Stimulated activated naive CD4-positive, alpha-beta T cell treated with Interleukin-2 at 50 U/mL for 16 hours (primary cell): Measurements from ENCODE around the gene IFT22.
"Not testable (repeated sequence)": the region's sequence is repeated elsewhere in the genome, so short reads cannot be mapped to it uniquely, and the experiment has no call there.

Experiments
- DNase-seq: peaks from one replicate; lab custom pipeline; 2025; lab: John Stamatoyannopoulos, UW

IFT22 gene

GRCh38 chr7:101308245-101309085, 13.1 kb downstream of the IFT22 start:
- DNase-seq, result peak; percentile 26

- DNase-seq, result no peak
Measured at GRCh38 chr7:101306307-101306706, 15.3 kb downstream of the IFT22 start.

- DNase-seq, result no peak
Measured at GRCh38 chr7:101303102-101303701, 18.4 kb downstream of the IFT22 start.

DNA sequence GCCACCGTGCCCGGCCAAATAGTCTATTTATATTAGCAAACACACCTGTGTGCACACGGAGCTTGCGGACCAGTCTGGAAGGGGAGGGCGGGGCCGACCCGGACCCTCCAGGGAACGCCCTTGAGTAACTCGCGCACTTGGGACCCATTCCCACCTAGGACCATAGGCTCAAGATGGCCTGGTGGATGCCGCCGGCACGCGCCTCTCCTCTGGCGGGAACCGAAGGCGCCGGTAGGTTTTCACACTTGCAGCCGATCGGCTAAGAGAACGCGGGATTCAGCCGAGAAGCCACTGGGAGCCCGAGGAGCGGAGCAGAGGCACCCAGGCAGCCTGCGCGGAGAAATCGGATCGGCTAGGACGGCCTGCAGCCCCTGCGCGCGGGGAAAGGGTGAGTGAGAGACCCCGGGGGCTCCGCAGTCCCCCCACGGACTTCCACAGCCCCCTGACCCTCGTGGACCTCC, 18.9 kb downstream of the IFT22 start:
- DNase-seq, result no peak

DNA sequence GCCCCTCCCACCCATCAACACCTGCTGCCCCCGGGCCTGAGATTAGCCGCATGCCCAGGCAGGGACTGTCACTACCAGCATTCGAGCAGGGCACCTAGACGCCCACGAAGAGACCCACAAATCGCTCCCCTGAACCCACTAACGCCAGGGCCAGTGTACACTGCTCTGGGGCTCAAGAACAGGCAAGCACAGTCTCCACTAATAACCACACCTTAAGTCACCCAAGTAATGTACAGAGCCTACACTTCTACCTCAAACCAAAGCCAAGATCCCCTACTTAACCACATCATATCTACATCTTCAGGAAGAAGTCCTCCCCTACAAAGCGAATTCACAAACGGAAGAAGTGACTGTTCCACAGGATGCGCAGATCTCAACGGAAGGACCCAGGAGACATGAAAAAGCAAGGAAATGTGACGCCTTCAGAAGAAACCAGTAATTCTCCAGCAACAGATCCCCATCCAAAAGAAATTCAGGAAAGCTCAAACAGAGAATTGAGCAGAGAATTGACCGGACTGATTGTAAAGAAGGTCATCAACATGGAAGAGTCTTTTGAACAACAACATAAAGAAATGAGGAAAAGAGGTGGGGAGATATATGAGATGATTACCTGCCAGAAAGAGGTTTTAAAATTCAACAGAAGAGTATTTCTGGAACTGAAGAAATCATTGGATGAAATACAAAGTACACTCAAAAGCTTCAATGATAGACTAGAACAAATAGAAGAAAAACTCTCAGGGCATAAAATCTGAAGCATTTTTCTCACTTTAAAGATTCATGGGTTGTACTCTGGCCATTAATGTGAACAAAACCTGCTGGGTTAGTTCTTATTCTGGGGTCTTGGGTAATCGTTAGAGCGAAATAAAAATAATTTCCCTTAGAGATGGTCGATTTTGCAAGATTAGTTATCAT, 20.9 kb downstream of the IFT22 start:
- no peak for DNase-seq

- DNase-seq, result no peak
Measured at GRCh38 chr7:101299511-101300464, 21.8 kb downstream of the IFT22 start.

GRCh38 chr7:101294832-101295121, 26.8 kb downstream of the IFT22 start:
- DNase-seq, result no peak

- no peak for DNase-seq
Measured at GRCh38 chr7:101294039-101294831, 27.4 kb downstream of the IFT22 start.

GRCh38 chr7:101293069-101294021, 28.3 kb downstream of the IFT22 start:
- not testable (repeated sequence) for DNase-seq

DNA sequence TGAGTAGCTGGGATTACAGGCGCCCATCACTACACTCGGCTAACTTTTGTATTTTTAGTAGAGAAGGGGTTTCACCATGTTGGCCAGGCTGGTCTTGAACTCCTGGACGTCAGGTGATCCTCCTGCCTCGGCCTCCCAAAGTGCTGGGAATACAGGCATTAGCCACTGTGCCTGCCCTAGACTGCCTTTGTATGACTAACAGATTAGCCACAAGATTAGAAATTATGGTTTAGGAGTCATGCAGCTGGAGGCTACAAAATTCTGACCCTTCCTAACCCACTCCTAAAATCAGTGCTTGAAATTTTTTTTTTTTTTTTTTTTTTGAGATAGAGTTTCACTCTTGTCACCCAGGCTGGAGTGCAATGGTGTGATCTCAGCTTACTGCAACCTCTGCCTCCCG, 29.0 kb downstream of the IFT22 start:
- not testable (repeated sequence) for DNase-seq

DNA sequence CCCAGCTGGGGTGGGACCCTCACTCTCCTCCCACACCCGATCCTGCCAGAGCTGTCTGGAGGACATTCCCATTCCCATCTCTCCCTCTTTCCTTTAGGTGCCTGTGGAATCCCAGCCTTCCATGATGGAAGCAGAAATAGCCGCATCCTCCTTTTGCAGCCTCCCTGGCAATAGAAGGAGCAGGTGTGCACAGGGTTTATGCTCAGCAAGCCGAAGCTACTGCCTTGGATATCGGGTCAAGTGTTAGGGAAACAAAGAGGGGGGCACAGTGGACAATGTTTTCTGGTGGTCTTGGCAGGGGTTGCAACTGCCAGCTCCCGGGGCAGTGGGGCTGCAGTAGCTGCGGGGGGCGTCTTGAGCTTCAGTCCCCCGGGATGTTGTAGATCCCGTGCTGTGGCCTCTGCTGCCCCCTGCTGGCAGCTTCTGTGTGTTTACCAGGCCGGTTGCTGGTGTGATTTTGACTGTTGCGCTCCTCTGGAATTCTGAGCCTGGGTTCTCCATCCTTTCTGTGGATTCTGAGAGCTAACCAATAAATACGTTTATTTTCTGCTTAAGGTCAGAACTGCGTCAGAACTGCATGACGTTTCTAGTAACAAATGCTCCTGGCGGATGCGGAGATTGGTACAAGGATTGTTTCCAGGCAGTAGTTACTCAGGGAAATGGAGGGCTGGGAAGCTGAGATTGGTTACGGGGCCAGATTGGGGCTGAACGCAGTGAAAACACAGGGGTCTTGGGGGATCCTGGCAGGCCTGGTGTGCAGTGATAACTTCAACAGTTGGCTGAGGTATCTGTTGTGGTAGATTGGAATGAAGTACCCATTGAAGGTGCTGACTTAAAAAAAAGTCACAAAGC, 31.2 kb downstream of the IFT22 start:
- peak; percentile 41 for DNase-seq

GRCh38 chr7:101289687-101290086, 31.9 kb downstream of the IFT22 start:
- DNase-seq, result not testable (repeated sequence)

DNA sequence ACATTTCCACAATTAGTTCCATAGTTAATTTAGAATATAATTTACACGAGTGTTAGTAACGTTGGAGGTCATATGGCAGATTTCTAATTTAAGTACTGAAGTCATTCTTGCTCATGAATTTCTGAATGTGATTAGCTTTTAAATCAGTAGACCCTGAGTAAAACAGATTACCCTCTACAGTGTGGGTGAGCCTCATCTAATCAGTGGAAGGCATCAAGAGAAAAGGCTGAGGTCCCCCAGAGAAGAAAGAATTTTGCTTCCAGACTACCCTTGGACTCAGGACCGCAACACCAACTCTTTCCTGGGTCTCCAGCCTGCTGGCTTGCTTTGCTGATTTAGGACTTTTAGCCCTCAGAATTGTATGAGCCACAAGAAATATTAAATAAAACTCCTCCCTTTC, 33.2 kb downstream of the IFT22 start:
- no peak for DNase-seq

DNA sequence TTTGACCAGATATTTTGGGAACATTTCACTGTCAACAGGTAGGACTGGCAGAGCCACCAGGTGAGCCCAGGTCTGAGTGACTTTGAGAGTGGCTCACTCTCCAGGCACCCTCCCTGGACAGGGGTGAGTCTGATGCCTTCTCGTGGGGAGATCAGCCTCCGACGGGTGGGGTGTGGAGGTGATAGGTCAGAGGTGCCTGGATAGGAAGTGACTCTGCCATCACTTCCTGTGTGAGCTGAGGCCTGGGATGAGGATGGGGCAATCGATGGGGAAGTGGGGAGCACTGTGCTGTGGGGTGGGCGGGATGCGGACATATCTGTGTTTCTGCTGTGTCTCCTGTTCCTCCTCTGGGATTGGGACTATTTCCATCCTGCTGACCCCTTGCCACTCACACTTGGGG, 34.6 kb downstream of the IFT22 start:
- DNase-seq, result no peak

DNA sequence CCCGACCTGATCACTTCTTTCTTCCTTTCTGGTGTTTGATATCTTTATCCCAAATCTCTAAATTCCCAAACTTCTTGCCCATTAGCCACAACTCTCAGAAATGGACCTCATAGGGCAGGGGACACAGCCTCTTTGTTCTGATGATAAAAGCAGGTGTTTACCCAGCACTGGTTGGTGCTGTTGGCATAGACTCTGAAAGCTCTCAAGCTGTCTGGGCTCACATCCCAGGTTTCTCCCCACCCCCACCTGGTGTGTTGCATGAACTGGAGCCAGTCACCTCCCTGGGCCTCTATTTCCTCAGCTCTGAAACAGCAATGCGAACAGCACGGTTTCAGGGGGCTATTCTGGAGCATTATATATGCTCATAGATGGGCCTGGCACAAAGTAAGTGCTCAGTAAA, 35.7 kb downstream of the IFT22 start:
- DNase-seq, result not testable (repeated sequence)

DNA sequence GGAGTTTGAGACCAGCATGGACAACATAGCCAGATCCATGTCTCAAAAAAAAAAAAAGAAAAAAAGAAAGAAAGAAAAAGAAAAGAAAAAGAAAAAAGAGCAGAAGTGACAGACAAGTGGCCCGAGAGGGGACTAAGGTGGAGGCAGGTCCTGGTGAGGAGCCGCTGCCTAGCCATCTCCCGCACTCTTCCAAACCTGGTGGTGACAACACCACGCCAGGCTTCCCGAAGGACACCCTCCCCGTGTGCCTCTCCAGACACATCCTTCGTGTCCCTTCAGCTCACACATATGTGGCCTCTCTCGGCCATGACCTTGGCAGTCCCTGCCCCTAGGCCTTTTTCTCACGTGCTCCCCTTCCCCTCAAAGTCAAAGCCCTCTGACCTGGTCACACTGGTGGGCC, 36.4 kb downstream of the IFT22 start:
- no peak for DNase-seq

DNA sequence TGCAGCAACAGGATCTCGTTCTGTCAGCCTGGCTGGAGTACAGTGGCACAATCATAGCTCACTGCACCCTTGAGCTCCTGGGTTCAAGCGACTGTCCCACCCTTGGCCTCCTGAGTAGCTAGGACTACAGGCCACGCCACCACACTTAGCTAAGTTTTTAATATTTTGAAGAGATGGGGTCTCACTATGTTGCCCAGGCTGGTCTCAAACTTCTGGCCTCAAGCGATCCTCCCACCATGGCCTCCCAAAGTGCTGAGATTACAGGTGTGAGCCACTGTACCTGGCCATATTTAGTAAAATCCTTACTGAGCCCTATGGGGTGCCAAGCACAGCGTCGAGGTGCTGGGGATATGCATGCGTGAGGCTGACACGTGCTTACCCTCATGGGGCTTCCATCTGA, 40.7 kb downstream of the IFT22 start:
- DNase-seq, result not testable (repeated sequence)

DNA sequence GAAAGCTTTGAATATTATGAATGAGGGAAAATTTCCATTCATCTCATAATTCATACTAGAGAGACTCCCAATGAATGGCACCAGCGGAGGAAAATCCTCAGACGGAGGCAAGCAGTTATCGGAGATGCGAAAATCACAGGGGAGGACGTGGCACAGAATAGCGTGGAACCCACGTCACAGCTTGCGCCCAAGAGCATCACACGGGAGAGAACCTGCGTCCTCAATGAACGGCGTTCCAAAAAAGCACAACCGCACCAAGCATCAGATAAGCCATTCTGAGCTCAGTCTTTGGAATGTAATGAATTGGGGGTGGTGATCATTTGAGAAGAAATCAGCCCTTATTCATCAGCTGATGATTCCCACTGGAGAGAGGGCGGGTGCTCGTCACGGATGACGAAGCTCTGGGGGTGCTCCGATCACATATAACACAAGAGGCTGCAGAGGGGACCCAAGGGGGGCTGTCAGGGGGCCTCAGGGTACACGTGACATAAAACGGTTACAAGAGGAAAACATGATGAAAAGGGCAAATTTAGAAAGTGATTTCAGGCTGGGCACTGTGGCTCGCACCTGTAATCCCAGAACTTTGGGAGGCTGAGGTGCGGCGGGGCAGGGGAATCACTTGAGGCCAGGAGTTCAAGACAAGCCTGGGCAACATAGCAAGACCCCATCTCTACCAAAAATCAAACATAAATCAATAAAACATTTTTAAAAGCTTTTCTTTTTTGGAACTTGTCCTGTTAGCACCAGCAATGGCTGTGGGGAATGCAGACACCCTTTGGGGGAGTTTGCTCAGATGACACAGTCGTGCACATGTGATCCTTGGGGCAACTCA, 42.9 kb downstream of the IFT22 start:
- DNase-seq, result no peak
